ENCODE measurements around the gene SLA2.
"Not testable (repeated sequence)": the region's sequence is repeated elsewhere in the genome, so short reads cannot be mapped to it uniquely, and the experiment has no call there.

The SLA2 gene, protein sequence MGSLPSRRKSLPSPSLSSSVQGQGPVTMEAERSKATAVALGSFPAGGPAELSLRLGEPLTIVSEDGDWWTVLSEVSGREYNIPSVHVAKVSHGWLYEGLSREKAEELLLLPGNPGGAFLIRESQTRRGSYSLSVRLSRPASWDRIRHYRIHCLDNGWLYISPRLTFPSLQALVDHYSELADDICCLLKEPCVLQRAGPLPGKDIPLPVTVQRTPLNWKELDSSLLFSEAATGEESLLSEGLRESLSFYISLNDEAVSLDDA

DNA sequence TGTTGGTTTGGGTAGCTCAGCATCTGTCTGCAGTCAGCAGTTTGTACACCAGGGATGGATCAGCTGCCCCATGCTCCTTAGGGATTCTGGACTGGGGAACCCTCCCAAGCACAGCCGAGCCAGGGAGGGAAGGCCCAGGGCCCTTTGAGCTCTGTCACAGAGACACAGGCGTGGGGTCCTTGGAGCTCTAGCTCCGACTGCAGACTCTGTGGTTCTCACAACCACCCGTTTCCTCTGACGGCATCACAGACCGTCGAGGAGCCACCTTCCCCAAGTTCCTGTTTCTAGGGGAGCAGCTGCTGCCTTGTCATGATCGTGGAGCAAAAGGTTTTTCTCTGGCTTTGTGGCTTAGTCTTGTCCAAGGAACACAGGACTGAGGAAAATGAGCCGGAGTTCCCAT lies at the start of gene SLA2:
Gene SLA2, minus strand, starts transcription at position 199 of the 400 bp plus-strand sequence. CDS start 4,861 bp downstream, outside the sequence.
- no peak for DNase-seq (ENCODE audit: low spot score)

DNA sequence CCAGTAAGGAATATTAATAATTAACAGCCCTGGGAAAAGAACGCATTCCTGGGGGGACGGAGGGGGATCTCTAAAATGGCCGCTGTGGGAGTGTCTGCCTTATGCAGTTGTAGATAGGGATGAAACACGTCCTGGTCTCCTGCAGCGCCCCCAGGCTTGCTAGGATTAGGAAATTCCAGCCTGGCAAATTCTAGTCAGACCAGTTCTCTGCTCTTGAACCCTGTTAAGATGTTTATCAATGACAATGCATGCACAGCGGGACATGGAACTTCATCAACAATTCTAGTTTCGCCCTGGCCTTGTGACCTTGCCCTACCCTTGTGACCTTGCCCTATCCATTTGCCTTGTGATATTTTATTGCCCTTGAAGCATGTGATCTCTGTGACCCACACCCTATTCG lies 49.5 kb upstream of the SLA2 start:
- DNase-seq (ENCODE audit: low spot score), result not testable (repeated sequence)

DNA sequence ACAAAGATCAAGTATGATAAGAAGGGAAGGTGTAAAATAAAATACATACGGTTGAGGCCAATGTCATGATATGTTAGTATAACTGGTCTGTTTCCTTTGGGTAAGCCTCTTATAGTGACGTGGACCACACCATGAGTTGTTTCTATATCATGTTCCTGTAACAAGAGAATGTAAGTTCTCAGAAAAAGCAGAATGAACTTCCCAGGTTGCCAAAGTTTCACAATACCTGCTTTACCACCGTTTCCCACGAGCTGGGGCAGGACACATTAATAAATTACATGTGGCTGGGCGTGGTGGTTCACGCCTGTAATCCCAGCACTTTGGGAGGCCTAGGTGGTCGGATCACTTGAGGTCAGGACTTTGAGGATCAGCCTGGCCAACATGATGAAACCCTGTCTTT lies 42.6 kb upstream of the SLA2 start:
- DNase-seq (ENCODE audit: low spot score), result no peak

DNA sequence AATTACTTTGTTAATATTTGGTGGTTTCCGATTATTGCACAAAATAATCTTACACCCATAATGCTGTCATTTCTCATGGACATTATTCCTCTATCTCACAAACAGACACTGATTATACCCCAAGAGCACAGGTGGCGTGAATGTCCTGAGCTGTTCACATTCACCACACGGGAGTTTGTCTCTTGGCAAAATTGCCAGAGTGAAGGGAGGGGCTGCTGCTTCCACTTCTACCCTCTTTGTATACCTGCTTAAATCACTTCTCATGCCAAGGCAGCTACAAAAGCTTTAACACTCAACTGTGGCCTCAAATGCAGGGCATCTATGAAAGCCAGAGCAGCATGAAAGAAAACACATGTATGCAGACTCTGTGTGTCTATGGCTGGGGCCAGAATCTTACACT lies 41.9 kb upstream of the SLA2 start:
- no peak for DNase-seq (ENCODE audit: low spot score)

DNA sequence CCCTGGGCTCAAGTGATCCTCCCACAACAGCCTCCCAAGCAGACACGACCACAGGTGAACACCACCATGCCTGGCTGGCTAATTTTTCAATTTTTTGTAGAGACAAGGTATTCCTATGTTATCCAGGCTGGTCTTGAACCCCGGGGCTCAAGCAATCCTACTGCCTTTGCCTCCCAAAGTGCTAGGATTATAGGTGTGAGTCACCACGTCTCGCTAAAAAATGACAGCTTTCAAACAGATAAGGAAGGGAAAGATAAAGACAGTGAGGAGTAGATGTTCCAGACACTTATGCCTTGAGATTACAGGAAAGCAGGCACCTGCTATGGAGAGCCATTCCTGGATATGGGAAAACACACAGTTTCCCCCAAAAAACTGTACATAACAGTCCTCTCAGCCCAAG lies 40.9 kb upstream of the SLA2 start:
- DNase-seq (ENCODE audit: low spot score), result no peak

DNA sequence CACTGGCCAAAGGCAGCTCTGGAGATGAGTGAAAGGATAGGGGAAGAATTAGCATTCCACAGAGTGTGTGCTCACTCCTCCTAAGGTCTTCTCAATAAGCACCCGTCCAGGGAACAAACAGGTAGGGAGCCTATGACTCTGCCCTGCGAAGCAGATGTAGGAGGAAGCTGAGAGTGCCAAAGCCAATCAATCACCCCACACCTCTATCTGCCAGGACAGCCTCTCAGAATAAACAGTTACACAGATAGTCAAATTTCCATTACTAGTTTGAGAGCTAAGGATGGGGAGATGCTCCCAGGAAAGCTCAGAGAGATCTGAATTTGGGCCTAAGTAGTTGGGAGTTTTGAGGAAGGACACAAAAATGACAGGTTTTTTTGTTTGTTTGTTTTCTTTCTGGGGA lies 40.5 kb upstream of the SLA2 start:
- no peak for DNase-seq (ENCODE audit: low spot score)

DNA sequence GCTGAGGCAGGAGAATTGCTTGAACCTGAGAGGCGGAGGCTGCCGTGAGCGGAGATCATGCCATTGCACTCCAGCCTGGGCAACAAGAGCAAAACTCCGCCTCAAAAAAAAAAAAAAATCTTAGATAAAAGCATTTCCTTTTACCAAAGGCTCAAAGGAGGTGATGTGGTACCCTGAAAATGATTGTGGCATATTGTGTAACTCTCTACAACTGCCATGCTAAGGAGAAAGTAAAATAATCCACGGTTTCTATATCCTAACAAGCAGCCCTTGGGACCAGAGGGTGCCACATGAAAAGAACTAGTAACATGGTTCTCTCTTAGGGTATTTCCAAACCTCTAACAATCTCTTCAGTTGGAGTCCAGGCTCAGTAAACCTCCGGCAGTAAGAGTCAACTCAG lies 38.8 kb upstream of the SLA2 start:
- DNase-seq (ENCODE audit: low spot score), result no peak

DNA sequence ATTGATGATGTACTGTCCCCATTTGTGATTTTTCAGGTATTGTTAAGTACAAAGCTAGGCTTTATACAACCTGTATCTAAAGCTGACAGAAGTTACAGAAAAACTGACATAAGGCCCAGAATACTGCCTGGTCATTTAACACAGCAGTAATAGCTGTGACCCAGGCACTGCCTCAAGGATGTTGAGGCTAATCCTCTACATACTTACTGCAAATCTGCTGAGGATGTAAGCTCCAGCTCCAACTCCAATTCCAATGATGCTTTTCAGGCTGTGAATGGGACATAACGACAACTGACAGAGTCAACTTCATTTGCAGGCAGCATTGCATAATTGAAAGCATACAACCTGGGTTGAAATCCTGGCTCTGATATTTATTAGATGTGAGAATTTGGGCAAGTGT lies 36.3 kb upstream of the SLA2 start:
- DNase-seq (ENCODE audit: low spot score), result no peak

DNA sequence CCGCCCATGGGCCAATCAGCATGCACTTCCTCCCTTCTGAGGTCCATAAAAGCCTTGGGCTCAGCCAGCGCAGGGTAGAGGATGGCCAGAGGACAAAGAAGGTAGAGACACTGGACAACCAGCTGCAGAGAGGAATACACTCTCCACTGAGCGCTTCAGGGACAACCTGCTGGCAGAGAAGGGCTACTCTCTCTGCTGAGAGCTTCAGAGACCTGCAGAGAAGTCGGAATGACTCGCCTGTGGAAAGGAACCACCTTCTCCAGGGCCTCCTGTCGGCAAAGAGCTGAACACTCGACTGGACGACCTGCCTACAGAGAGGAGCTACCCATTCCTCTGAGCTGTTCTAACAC lies 31.4 kb upstream of the SLA2 start:
- no peak for DNase-seq (ENCODE audit: low spot score)

DNA sequence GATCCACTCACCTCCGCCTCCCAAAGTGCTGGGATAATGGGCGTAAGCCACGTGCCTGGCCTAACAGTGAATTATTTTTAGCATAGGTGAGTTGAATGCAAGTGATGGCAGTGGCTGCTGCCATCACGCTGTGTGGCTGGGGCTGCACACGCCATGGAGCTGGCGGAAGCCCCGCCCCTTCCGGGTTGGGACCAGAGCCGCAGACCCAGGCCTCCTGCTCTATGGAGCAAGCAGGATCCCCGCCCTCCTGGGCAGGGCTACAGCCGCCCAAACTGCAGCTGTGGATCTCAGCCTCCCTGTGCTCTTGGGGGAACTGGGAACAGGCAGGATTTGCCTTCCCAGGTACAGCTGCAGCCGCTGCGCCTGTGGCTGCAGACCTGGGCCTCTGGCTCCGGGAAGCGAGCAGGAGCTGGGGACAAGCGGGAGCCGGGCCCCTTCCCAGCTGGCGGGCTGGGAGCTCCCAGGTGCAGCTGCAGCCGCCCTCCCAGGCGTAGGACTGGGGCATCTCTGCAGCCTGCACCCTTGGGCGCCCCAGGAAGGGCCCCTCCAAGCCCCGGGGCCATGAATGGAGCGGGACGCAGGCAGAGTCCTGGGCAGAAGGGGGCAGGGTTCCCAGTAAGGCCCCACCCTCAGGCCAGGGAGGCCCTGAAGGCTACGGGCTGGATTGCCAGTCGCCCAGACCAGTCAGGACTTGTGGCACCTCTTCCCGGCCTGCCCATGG lies 30.9 kb upstream of the SLA2 start:
- no peak for DNase-seq (ENCODE audit: low spot score)

DNA sequence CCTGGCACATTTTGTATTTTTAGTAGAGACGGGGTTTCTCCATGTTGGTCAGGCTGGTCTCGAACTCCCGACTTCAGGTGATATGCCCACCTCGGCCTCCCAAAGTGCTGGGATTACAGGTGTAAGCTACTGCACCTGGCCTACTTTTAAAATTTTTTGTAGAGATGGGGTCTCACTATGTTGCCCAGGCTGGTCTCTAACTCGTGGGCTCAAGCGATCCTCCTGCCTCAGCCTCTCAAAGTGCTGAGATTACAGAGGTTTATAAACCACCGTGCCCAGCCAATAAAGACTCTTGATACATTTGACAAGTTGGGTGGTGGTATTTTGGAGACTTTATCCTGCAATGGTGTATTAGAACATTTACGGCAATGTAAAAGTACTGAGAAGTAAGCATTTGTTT lies 29.5 kb upstream of the SLA2 start:
- DNase-seq (ENCODE audit: low spot score), result not testable (repeated sequence)

DNA sequence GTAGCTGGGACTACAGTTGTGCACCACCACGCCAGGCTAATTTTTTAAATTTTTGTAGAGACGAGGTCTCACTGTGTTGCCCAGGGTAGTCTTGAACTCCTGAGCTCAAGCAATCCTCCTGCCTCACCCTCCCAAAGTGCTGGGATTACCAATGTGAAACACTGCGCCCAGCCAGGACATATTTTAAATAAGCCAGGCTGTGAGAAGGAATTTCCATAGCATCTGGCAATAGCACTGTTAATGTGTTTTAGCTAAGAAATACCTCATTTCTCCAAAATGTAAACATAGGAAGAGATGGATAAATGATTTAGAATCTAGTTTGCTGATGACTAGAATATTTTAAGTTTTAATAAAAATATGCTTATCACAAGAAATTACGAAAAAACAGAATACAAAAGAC lies 27.0 kb upstream of the SLA2 start:
- no peak for DNase-seq (ENCODE audit: low spot score)

DNA sequence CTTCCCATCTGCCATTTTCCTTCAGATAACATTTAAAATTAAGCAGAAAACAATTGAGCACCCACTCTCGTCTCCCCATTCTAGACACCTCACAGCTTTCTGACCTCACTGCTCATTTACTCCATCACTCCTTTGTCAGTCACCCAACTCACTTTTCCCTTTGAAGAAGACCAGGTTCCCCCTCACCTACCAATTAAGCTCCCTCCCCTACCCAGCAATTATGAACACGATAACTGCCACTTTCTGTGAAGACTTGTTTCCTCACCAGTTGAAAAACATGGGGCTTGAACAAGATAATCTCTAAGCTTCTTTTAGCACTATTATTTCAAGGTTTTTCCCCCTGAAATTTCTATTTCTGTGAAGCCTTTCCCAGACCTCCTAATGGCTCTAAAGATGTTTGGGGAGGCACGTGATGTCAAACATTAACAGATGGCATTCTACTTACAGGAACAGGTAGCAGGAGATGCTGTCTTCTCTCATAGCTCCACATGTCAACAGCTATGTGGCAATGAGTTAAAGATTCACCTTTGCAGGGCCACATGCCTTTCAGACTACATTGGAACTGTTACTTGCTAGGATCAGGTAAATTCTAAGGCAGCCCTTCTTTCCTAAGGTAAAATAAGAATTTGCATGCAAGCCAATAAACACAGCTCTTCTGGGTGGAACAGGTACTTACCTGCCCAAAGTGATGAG lies 24.8 kb upstream of the SLA2 start:
- no peak for DNase-seq (ENCODE audit: low spot score)

DNA sequence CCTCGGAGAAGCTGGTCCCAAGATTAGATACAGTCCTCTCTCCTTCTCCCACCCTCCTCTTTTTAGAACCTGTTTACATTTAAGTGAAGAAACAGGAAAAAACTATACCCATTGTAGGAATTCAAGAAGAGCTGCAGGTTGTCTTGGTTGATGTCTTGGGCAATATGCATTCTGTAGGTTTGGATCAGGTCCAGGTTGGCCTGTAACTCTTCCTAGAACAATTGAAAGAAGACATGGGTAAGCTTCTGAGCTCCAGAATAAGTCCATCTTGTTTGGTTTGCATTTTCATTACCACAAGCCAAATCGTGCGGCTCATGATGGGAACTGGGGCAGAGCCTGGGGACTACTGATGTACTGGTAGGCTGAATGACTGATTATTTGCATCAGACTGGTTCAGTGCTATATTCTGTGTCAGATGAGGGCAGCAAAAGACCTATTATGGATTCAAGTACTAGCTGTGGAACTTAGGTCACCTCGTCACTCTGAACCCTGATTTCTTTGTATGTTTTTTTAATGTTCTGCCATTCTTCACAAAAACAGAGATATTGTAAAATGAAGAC lies 20.3 kb upstream of the SLA2 start:
- DNase-seq (ENCODE audit: low spot score), result no peak

DNA sequence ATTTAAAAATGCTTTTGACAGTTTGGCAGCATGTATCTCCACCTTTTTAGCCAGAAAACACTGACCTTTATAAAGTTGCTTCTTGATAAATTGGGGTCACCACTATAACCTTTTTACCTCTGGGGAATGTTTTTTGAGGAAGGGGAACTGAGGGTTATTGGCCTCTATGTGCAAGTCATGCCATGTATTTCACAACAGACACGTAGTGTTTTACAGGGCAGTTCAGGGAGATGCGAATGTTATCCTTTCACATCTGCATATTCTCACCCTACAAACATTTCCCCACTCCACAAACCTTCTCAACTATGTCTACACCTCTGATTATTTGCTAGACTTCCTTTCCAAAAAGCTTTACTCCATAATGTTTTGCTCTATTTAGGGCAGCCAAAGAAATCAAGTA lies 17.0 kb upstream of the SLA2 start:
- no peak for DNase-seq (ENCODE audit: low spot score)

DNA sequence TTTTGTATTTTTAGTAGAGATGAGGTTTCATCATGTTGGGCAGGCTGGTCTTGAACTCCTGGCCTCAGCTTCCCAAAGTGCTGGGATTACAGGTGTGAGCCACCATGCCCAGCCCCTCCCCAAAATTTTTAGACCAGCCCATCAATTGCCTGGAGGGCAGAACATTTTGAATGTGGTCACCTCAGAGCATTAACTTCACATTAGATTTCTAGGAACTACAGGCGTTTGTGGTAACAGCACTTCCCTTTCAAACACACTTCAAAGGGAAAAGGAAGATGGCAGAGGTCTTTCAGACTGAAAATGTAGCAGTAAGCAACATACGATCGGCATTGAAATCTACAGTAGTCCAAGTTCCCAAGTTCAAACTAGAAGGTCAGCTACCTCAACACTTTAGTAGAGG lies 12.3 kb upstream of the SLA2 start:
- DNase-seq (ENCODE audit: low spot score), result no peak

DNA sequence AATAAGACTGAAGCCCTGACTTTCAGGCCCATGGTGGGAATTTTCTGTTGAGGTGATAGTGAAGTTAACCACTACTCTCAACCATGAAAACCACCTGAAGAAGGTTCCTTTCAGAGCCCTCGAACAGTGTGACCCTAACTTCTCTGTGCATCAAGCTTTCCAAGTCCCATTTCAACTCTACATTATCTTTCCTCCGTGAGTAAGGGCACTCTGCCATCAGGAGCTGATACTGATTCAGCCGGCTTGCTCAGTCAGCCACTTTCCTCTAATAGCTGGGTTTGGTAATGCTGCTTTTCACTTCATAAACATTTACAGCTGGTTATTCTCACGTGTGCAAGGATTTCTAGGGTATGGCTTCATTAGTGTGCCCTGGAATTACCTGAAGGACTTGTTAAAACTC lies 10.7 kb upstream of the SLA2 start:
- no peak for DNase-seq (ENCODE audit: low spot score)

DNA sequence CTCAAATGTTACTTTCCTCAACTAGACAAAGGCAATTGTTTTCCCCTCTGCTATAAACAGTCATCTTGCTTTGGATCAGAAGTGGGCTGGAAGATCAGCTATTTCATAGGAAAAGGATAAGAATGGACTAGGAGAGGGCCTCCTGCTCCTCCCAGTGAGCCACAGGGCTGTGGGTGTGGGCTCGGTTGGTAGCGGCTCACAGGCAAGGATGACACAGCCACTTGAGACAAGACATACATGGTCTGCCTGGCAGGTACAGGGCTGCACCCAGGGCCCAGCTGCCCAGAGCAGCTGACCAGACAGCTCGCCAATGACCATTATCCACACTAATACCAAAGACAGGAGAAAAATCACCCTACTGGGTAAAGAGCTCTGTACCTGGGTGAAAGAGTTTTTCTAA lies 9.0 kb upstream of the SLA2 start:
- DNase-seq (ENCODE audit: low spot score), result no peak

DNA sequence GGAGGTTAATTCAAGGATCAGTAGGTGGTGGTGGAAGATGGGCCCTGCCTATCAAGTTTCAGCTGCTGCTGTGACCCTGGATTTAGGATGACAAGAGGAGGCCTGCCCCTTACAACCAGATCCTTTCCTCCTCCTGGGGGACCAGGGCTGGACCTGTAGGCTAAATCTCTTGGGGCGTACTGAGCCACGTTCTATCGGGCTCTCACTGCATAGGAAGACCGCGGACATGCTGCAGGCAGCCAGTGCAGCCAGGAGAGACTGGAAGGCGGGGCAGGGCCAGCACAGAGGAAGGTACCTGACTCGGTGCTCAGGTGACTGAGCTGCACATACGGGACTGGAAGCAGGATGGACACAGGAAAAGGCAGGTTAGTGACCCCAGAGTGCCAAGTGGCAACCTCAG lies 8.5 kb upstream of the SLA2 start:
- no peak for DNase-seq (ENCODE audit: low spot score)

DNA sequence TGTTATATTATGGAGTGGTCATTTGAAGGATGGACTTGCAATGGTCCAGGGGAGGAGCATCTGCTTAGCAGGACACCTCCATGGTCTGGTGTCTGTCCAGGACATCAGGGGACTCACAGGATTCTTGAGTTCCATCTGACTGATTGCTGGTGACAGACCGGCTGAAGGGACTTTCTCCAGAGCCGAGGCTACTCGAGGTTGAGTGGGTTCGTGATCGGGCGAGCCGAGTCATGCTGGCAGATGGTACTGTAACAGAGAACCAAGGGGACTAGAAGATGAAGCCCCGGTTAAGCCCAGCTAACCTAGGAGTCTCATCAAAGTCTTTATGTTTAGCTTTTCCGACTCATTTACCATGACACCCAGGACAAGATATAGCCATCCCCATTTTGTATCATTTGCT lies 7.5 kb upstream of the SLA2 start:
- DNase-seq (ENCODE audit: low spot score), result no peak

DNA sequence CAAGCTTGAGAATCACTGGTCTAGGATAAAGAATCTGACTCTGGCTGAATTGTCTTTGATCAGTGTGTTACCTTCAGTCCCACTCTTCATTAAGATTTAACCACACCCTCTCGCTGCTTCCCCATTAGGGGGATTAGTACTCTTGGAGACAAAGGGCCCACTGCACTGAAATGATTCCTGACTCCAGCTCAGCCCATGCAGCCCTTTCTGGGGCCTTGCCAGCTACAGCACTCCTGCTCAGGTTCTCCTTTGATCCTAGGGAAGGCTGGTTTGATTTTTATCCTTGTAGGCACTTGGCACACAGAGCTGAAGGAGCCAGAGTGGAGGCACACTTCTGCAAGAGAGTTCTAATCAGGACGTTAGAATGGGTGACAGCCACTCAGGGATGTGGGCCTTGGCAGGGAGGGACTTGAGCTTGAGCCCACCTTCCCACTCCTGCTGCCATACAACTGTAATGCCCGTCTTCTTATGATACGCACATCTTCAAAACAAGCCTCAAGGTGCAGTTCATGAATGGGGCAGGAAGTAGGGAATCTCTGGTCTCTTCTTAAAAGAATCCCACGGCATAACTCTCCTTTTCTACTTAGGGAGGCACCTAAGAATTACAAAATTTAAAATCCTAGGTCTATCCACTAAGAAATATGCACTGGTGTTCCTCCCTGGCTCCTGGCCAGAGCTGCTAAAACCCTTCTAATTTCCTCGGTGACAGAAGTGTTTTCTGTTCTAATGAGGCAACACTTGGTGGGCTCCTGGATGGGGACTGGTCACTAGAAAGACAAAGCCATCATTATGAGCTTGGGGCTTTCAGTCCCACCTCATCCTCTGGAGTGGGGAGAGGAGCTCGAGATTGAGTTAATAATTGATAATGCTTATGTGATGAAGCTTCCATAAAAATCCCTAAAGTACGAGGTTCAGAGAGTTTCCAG lies 1.5 kb upstream of the SLA2 start:
- DNase-seq (ENCODE audit: low spot score), result no peak

DNA sequence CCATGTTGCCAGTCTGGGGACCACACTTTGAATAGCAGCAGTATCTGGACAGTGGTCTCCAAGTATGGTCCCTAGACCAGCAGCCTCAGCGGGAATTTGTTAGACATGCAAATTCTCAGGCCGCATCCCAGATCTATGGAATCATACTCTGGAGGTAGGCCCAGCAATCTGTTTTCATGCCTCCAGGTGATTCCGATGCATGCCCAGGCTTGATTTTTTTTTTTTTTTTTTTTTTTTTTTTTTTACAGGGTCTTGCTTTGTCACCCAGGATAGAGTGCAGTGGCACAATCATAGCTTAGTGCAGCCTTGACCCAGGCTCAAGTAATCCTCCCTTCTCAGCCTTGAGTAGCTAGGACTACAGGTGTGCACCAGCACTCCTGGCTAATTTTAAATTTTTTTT lies 682 bp upstream of the SLA2 start:
- DNase-seq (ENCODE audit: low spot score), result no peak
